ENCODE results near the gene CAPN12. TPM values are rescaled to one million over a fixed set of nuclear protein-coding genes. Genes with fewer than 3 reads are reported as not detected.

CAPN12 gene
- total and polyA plus RNA-seq, 2 of the 4 experiments (the other 2 are of a cell fraction) = 0.18 to 0.97 TPM

DNA sequence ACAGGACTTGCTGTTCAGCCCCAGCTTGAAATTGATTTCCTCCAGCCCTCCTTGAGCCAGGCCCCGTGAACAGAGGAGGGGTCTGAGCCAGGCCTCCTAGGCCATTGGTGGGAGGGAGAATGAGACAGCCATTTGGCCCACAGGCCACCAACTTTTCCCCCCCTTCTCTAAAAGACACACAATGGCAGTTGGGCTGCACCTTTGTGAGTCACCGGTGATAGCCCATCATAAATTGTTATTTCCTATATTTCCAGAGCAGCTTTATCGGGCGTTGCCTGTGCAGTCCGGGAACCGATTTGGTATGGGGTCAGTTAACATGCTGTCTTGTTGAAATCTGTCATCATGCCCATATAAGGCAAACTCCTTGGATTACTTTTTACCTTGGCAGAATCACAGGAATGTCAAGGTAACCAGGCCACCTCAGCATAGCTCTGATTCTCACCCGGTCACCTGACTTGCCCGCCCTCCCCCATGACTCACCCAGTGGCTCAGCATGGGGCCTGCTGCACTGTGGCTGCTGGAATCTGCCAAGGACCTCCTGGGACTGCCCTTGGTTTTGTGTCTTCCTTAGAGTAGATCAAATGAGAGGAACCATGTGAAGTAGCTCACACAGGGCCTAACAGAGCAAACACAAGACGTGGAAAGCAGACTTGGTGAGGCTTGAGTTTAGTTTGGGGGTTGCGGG, 60.7 kb downstream of the CAPN12 start:
- H3K4me2 ChIP-seq (ENCODE audit: low read depth, low read length) = peak overlapping the region; percentile 33
- no peaks in the 10 kb centered on the region for H3K27me3 ChIP-seq (ENCODE audit: control insufficient read depth, insufficient read depth, low read length)
- H3K18ac ChIP-seq (ENCODE audit: low read depth, low read length) = peak overlapping the region; percentile 90
- H3K27ac ChIP-seq (ENCODE audit: insufficient read depth, low read length) = peak overlapping the region; percentile 85
- peak overlapping the region; percentile 97 for H2BK5ac ChIP-seq (ENCODE audit: low read depth, low read length, poor library complexity, severe bottlenecking)
- peak overlapping the region; percentile 94 for H2BK120ac ChIP-seq (ENCODE audit: low read depth, low read length)
- H3K14ac ChIP-seq (replicated peaks; ENCODE audit: low read depth, low read length) = peak overlapping the region; percentile 85
- no peaks in the 10 kb centered on the region for H3K9me3 ChIP-seq (ENCODE audit: control insufficient read depth, insufficient read depth, low read length)
- CTCF ChIA-PET = no interaction called here
- H4K8ac ChIP-seq (ENCODE audit: low read depth in 2 of 2, low read length in 2 of 2) = peak overlapping the region; percentile 37 to 95
- H3K23ac ChIP-seq (ENCODE audit: low read depth, low read length) = peak overlapping the region; percentile 88; the same call in 1 of the 2 replicates
- in situ Hi-C loops (cut with MboI; ENCODE audit: low sequenced_read_pairs) = no loop called here
- H2AK5ac ChIP-seq (ENCODE audit: low read depth, low read length) = peak overlapping the region; percentile 95
- H4K5ac ChIP-seq (ENCODE audit: low read depth, low read length) = peak overlapping the region; percentile 83
- dilution Hi-C loops (cut with HindIII; ENCODE audit: low sequenced_read_pairs, unreplicated experiment) = no loop called here
- H2AK9ac ChIP-seq (replicated peaks; ENCODE audit: low read depth, low read length, poor library complexity) = peak overlapping the region; percentile 94
- peaks cover 8 to 81% of the 10 kb centered on the region in 2 experiments for H3K79me1 ChIP-seq (ENCODE audit: low read depth in 1 of 2, low read length in 2 of 2)
- peaks cover 55% of the 10 kb centered on the region for H4K20me1 ChIP-seq (ENCODE audit: insufficient read depth, low read length)
- H2AFZ ChIP-seq (replicated peaks; ENCODE audit: low read length, poor library complexity) = peak overlapping the region; percentile 46
- H3K56ac ChIP-seq (ENCODE audit: extremely low read depth, insufficient read depth, low read length) = peak overlapping the region; percentile 85
- peak overlapping the region; percentile 43 for H3K9ac ChIP-seq (ENCODE audit: low read depth, low read length)
- H3K4ac ChIP-seq (ENCODE audit: low read depth, low read length) = peak overlapping the region; percentile 96
- H2BK20ac ChIP-seq (ENCODE audit: low read depth, low read length) = peak overlapping the region; percentile 86
- H2BK15ac ChIP-seq (ENCODE audit: low read depth, low read length) = peak overlapping the region; percentile 77; the same call in 2 of the 3 replicates
- no CpG with 5 or more reads among the region's 10 CpGs for whole genome bisulfite sequencing, 2 experiments (ENCODE audit: extremely low coverage in 2 of 2, insufficient read length in 1 of 2)
- no TSS peak for BruUV-seq (replicated peaks)
- H3K36me3 ChIP-seq (ENCODE audit: control insufficient read depth, insufficient read depth, low read length) = peaks cover 11% of the 10 kb centered on the region
- H3K4me1 ChIP-seq (ENCODE audit: control insufficient read depth, insufficient read depth, low read length) = peaks cover 51% of the 10 kb centered on the region
- H3K4me3 ChIP-seq (ENCODE audit: insufficient read depth, low read depth, low read length) = no peak overlapping the region
- intact Hi-C loops (cut with micrococcal nuclease) = no loop called here
- DNase-seq = peak; percentile 85
- peak overlapping the region; percentile 84 for H4K91ac ChIP-seq (ENCODE audit: insufficient read depth, low read depth, low read length)
- POLR2A ChIA-PET (ENCODE audit: unreplicated experiment) = no interaction called here
- ATAC-seq (ENCODE audit: low read depth) = peak; percentile 70
- H3K9me1 ChIP-seq (ENCODE audit: insufficient read depth, low read length) = peaks cover 42% of the 10 kb centered on the region
- TF ChIP-seq RAD21 (IDR thresholded peaks at IDR 0.05; ENCODE audit: low read length) = no peak
- TF ChIP-seq, protein P1, sequence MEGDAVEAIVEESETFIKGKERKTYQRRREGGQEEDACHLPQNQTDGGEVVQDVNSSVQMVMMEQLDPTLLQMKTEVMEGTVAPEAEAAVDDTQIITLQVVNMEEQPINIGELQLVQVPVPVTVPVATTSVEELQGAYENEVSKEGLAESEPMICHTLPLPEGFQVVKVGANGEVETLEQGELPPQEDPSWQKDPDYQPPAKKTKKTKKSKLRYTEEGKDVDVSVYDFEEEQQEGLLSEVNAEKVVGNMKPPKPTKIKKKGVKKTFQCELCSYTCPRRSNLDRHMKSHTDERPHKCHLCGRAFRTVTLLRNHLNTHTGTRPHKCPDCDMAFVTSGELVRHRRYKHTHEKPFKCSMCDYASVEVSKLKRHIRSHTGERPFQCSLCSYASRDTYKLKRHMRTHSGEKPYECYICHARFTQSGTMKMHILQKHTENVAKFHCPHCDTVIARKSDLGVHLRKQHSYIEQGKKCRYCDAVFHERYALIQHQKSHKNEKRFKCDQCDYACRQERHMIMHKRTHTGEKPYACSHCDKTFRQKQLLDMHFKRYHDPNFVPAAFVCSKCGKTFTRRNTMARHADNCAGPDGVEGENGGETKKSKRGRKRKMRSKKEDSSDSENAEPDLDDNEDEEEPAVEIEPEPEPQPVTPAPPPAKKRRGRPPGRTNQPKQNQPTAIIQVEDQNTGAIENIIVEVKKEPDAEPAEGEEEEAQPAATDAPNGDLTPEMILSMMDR (conservative IDR thresholded peaks at IDR 0.05; ENCODE audit: low read depth, low read length) = no peak
- no peak for TF ChIP-seq RFX5 (IDR thresholded peaks at IDR 0.05; ENCODE audit: low read depth, low read length)
- TF ChIP-seq RCOR1 (IDR thresholded peaks at IDR 0.05; ENCODE audit: insufficient replicate concordance, low read length) = peak; percentile 29
- no peak for TF ChIP-seq MAFK (IDR thresholded peaks at IDR 0.05; ENCODE audit: low read depth, low read length)
- no peak for TF ChIP-seq SMC3 (IDR thresholded peaks at IDR 0.05; ENCODE audit: low read depth, low read length)
- TF ChIP-seq FOS (IDR thresholded peaks at IDR 0.05; ENCODE audit: low read depth, low read length) = peak; percentile 82
- TF ChIP-seq, protein P2, sequence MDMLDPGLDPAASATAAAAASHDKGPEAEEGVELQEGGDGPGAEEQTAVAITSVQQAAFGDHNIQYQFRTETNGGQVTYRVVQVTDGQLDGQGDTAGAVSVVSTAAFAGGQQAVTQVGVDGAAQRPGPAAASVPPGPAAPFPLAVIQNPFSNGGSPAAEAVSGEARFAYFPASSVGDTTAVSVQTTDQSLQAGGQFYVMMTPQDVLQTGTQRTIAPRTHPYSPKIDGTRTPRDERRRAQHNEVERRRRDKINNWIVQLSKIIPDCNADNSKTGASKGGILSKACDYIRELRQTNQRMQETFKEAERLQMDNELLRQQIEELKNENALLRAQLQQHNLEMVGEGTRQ (IDR thresholded peaks at IDR 0.05; ENCODE audit: low read depth, low read length) = peak; percentile 88
- TF ChIP-seq, protein P3, sequence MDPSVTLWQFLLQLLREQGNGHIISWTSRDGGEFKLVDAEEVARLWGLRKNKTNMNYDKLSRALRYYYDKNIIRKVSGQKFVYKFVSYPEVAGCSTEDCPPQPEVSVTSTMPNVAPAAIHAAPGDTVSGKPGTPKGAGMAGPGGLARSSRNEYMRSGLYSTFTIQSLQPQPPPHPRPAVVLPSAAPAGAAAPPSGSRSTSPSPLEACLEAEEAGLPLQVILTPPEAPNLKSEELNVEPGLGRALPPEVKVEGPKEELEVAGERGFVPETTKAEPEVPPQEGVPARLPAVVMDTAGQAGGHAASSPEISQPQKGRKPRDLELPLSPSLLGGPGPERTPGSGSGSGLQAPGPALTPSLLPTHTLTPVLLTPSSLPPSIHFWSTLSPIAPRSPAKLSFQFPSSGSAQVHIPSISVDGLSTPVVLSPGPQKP (IDR thresholded peaks at IDR 0.05; ENCODE audit: borderline replicate concordance, low read depth, low read length) = no peak
- no peak; the same call in 1 of the 2 replicates for TF ChIP-seq NFE2L2 (IDR thresholded peaks at IDR 0.05; ENCODE audit: low read depth, low read length)
- no peak for TF ChIP-seq MXI1 (IDR thresholded peaks at IDR 0.05; ENCODE audit: borderline replicate concordance, low read depth, low read length)
- no peak for TF ChIP-seq CEBPB (IDR thresholded peaks at IDR 0.05; ENCODE audit: low read depth, low read length)
- peak; percentile 88 for TF ChIP-seq BHLHE40 (IDR thresholded peaks at IDR 0.05; ENCODE audit: low read depth, low read length)
- TF ChIP-seq POLR2A (IDR thresholded peaks at IDR 0.05; ENCODE audit: low read depth, low read length) = peak; percentile 40; the same call in 1 of the 2 replicates
- 0 out of 2 replicates have a peak, but pooled peaks have one; percentile 35 for TF ChIP-seq MAZ (IDR thresholded peaks at IDR 0.05; ENCODE audit: borderline replicate concordance, low read depth, low read length)

Measured in IMR-90 (cell line).